ENCODE measurements around the gene RPP25L.

RPP25L gene

DNA sequence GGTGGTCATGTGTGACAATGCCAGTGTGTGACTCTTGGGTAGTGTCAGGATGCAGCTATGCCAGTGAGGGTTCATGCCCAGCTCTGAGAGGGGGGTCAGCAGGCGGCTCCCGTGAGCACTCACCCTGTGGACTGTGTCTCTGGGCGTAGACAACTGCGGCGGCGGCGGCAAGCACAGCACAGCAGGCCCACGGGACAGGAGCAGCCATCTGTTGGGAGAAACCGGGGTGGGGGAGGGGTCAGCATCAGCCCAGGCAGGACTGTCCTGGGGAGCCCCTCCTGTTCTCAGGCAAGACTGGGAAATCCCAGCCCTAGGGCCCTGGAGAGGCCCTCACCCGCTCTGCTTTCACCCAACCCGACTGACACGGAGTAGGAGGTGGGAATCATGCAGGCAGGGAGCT lies 43.1 kb downstream of the RPP25L start:
- no peak for DNase-seq (ENCODE audit: low spot score)

- no peak for DNase-seq (ENCODE audit: low spot score)
Observed at GRCh38 chr9:34568133-34568532, 43.8 kb downstream of the RPP25L start.

GRCh38 chr9:34566972-34567371 lies 44.9 kb downstream of the RPP25L start:
- no peak for DNase-seq (ENCODE audit: low spot score)

DNA sequence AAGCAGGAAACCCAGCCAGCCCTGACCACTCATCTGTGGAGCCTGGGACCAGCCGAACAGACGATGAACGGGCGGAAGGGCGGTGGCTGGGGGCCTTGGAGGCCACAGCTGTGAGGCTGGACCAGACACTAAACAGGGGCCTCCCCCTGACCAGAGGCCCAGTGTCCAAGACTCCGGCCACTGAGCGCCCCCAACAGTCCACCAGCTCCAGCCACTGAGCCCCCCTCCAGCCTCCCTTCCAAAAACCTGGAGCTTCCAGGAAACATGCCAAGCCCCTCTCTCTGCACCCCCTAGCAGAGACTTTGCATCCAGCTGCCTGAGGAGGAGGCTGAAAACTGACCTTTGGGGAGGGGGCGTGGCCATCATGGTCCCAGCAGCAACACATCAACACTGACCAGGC lies 45.6 kb downstream of the RPP25L start:
- no peak for DNase-seq (ENCODE audit: low spot score)

GRCh38 chr9:34565856-34566255 lies 46.0 kb downstream of the RPP25L start:
- no peak for DNase-seq (ENCODE audit: low spot score)

DNA sequence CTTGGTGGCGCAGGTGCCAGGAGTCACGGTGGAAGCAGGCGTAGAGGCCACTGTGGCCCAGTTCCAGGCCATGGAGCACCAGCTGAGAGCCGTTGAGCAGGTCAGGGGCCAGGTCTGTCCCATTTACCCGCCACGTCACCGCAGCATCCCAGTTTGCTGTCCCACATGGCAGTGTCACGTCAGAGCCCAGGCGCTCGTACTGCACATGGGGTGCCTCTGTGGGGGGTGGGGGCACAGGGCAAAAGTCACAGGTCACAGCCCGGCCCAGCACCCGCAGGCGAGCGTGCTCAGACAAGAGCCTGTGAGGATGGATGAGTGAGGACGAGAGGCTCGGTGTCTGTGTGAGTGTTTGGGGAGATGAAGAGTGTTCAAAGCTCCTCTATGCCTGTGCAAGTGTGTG lies 47.3 kb downstream of the RPP25L start:
- no peak for DNase-seq (ENCODE audit: low spot score)

DNA sequence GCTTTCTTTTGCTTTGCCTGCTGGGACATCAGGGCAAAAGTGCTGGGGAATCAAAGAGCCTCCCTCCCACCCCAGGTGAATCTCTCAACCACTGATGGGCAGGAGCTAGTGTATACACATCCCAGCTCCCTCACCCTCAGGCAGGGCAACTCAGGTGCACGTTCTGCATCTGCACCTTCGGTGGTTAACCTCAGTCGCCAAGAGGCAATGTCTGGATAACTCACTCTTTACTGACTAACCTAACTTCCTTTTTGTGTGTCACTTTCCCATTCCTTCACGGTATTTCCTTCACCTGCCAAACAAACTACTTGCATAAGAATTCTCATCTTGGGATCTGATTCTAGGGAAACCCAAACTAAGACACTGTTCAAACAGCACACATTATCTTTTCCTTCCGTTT lies 48.6 kb downstream of the RPP25L start:
- DNase-seq (ENCODE audit: low spot score), result no peak

GRCh38 chr9:34562135-34562745 lies 49.7 kb downstream of the RPP25L start:
- no peak for DNase-seq (ENCODE audit: low spot score)

DNA sequence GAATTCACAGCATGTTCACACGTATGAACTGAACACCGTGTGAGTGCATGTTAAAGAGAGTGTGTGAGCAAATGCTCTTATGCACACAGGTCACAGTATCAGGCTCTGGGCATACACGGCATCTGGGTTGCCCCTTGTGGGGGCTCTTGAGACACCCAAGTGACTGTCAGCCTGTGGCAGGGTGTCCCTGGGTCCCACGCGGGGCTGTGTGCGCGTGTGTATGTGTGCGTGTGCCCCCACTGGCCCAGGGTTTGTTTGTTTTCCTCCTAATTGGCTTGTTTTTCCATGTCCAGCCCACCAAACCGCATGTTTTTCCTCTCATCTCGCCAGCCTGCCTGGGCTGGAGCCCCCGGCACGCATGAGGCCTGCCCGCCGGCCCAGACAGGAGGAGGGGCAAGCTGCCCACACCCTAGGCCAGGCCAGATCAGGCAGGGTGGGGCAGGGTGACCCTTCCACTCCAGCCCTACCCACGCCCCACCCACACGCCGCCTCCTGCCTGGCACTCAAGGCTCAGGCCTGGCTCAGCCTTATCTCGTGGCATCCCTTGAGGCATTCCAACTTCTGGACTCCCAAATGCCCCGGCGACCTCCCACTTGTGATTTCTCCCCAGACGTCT lies 51.2 kb downstream of the RPP25L start:
- DNase-seq (ENCODE audit: low spot score), result no peak

Measured in GM03348 (cell line).